Transverse colon (tissue), 4 donors: ENCODE data around the gene ADAM12.

ENCODE experiments used
- CTCF ChIP-seq, 5 experiments: fragments of 200-600 bp in 3 of 5; fragments of 450-650 bp in 2 of 5; sonication (generic) in 3 of 5; IDR thresholded peaks; 1 replicate in 2 of 5; 2 replicates in 3 of 5; pipeline ENCODE4 v1.5.1; 2016 to 2017; ENCODE audit warnings: antibody characterized with exemption in 5 of 5, inconsistent platforms in 3 of 5, mild to moderate bottlenecking in 2 of 5, moderate library complexity in 1 of 5
- EP300 ChIP-seq: sonication (generic); formaldehyde crosslinking; IDR thresholded peaks from one replicate; pipeline ENCODE4 v1.6.1; 2017; ENCODE audit warnings: antibody characterized with exemption, low read depth
- POLR2A ChIP-seq: fragments of 450-650 bp; IDR thresholded peaks from one replicate; pipeline ENCODE4 v1.6.1; 2016; ENCODE audit warnings: antibody characterized with exemption, mild to moderate bottlenecking, moderate library complexity
- POLR2AphosphoS5 ChIP-seq, 3 donors: sonication (generic); formaldehyde crosslinking; IDR thresholded peaks; one replicate each; pipeline ENCODE4 v1.6.1; 2016; ENCODE audit warnings: antibody characterized with exemption in 3 of 3

GRCh38 chr10:126160571-126160970 lies 227.7 kb downstream of the ADAM12 start:
- TF ChIP-seq POLR2AphosphoS5 (IDR thresholded peaks at IDR 0.05) (no peak), EP300 (no peak), POLR2A (no peak), CTCF (IDR thresholded peaks at IDR 0.05) (no peak)
